DOHH2 (cell line): ENCODE data around the gene KRTAP5-1.
"Not testable (repeated sequence)": the region's sequence is repeated elsewhere in the genome, so short reads cannot be mapped to it uniquely, and the experiment has no call there.

ENCODE experiments used
- H3F3A ChIP-seq: fragments of 200-600 bp; sonication (generic), shearing (Covaris generic); 2 replicates; pipeline ENCODE4 v1.6.0; 2016; ENCODE audit warnings: antibody characterized with exemption, mild to moderate bottlenecking; ENCODE audit not compliant: control insufficient read depth, insufficient read depth
- H3K27ac ChIP-seq: fragments of 200-600 bp; sonication (generic); 2 replicates; pipeline ENCODE4 v1.5.1; 2014; ENCODE audit warnings: low read depth, mild to moderate bottlenecking, low read length, moderate library complexity
- H3K27me3 ChIP-seq: fragments of 200-600 bp; sonication (generic); 2 replicates; pipeline ENCODE4 v1.6.1; 2014; ENCODE audit warnings: mild to moderate bottlenecking, low read length, mixed read lengths; ENCODE audit not compliant: control insufficient read depth
- H3K36me3 ChIP-seq: fragments of 200-600 bp; sonication (generic); 2 replicates; pipeline ENCODE4 v1.6.1; 2014; ENCODE audit warnings: mild to moderate bottlenecking, low read length, moderate library complexity, mixed read lengths; ENCODE audit not compliant: control insufficient read depth
- H3K4me1 ChIP-seq: fragments of 200-600 bp; sonication (generic); 2 replicates; pipeline ENCODE4 v1.6.1; 2014; ENCODE audit warnings: mild to moderate bottlenecking, low read length, mixed read lengths; ENCODE audit not compliant: control insufficient read depth
- H3K4me2 ChIP-seq: fragments of 200-600 bp; sonication (generic); 2 replicates; pipeline ENCODE4 v1.6.0; 2014; ENCODE audit warnings: mild to moderate bottlenecking, low read length, moderate library complexity
- H3K4me3 ChIP-seq: fragments of 200-600 bp; sonication (generic); 2 replicates; pipeline ENCODE4 v1.5.1; 2014; ENCODE audit warnings: mild to moderate bottlenecking, low read length, mixed read lengths
- H3K79me2 ChIP-seq: fragments of 200-600 bp; sonication (generic); 2 replicates; pipeline ENCODE4 v1.6.1; 2014; ENCODE audit warnings: mild to moderate bottlenecking, low read length, mixed read lengths; ENCODE audit not compliant: control insufficient read depth
- H3K9me2 ChIP-seq: fragments of 200-600 bp; sonication (generic); replicated peaks from 2 replicates; pipeline ENCODE4 v1.6.1; 2014; ENCODE audit warnings: mild to moderate bottlenecking, low read length, mixed read lengths; ENCODE audit not compliant: control insufficient read depth
- H3K9me3 ChIP-seq: fragments of 200-600 bp; sonication (generic); 2 replicates; pipeline ENCODE4 v1.6.1; 2014; ENCODE audit warnings: antibody characterized with exemption, low read length, mixed read lengths; ENCODE audit not compliant: control insufficient read depth, insufficient read depth
- H4K20me1 ChIP-seq: fragments of 200-600 bp; sonication (generic); 2 replicates; pipeline ENCODE4 v1.6.0; 2014; ENCODE audit warnings: low read depth, mild to moderate bottlenecking, antibody characterized with exemption, low read length, moderate library complexity; ENCODE audit not compliant: control insufficient read depth, insufficient read depth
- CTCF ChIP-seq: fragments of 200-600 bp; sonication (generic); IDR thresholded peaks from one replicate; pipeline ENCODE4 v1.5.1; 2014; ENCODE audit warnings: antibody characterized with exemption, mild to moderate bottlenecking, low read depth, low read length; ENCODE audit not compliant: poor library complexity, severe bottlenecking
- EZH2phosphoT487 ChIP-seq: fragments of 200-600 bp; sonication (generic); IDR thresholded peaks from 2 replicates; pipeline ENCODE4 v1.6.1; 2017; ENCODE audit warnings: borderline replicate concordance, mild to moderate bottlenecking, antibody characterized with exemption, low read length, moderate library complexity, mixed read lengths

Gene KRTAP5-1

GRCh38 chr11:1619449-1619848 is 34.4 kb upstream of the KRTAP5-1 start:
- TF ChIP-seq CTCF: no peak
- no peak for TF ChIP-seq EZH2phosphoT487
- H3K4me2 ChIP-seq: no peak overlapping the region
- no peak overlapping the region for H3K4me3 ChIP-seq
- no peaks in the 10 kb centered on the region for H3K4me1 ChIP-seq
- no peaks in the 10 kb centered on the region for H3K9me2 ChIP-seq
- H3K27me3 ChIP-seq: no peaks in the 10 kb centered on the region; the same call in 1 of the 2 replicates
- H3K27ac ChIP-seq: no peak overlapping the region
- H3F3A ChIP-seq: no peaks in the 10 kb centered on the region
- no peaks in the 10 kb centered on the region for H4K20me1 ChIP-seq
- H3K9me3 ChIP-seq: no peaks in the 10 kb centered on the region
- no peaks in the 10 kb centered on the region for H3K79me2 ChIP-seq
- H3K36me3 ChIP-seq: no peaks in the 10 kb centered on the region

DNA sequence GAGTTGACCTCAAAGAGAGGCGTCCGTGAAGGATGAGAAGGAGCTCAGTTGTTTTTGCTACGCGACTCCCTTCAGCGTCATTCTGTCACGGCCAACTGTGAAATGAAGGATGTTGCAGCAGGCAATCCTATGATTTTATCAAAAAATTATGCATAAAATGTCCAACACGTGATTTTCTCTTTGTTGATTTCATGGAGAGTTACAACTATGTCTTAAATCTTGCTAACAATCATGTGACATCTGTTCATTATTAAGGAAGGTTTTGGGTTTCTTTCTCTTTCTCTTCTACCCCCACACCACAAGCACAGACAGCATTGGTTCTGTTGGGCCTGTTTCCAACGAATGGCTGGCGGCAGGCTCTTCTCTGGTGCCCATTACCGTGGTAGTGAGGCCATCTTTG is 33.1 kb upstream of the KRTAP5-1 start:
- no peaks in the 10 kb centered on the region; the same call in 1 of the 2 replicates for H3K27me3 ChIP-seq
- H3F3A ChIP-seq: no peaks in the 10 kb centered on the region
- H3K27ac ChIP-seq: no peak overlapping the region
- H3K4me1 ChIP-seq: no peaks in the 10 kb centered on the region
- H3K9me3 ChIP-seq: no peaks in the 10 kb centered on the region
- TF ChIP-seq CTCF (no peak), EZH2phosphoT487 (no peak)
- no peaks in the 10 kb centered on the region for H4K20me1 ChIP-seq
- no peak overlapping the region for H3K4me2 ChIP-seq
- no peaks in the 10 kb centered on the region for H3K36me3 ChIP-seq
- no peaks in the 10 kb centered on the region for H3K9me2 ChIP-seq
- no peak overlapping the region for H3K4me3 ChIP-seq
- no peaks in the 10 kb centered on the region for H3K79me2 ChIP-seq

GRCh38 chr11:1608363-1608762 is 23.3 kb upstream of the KRTAP5-1 start, which contains the start of gene KRTAP5-3:
TSS of gene KRTAP5-3 (minus strand) at chr11:1608463. CDS start at chr11:1608385, 78 bp downstream.
- Histone ChIP-seq H3K9me2 (no peaks in the 10 kb centered on the region), H3F3A (no peaks in the 10 kb centered on the region), H3K36me3 (no peaks in the 10 kb centered on the region), H3K27me3 (no peaks in the 10 kb centered on the region), H3K79me2 (no peaks in the 10 kb centered on the region), H3K27ac (no peak within 1 kb of the TSS), H3K4me3 (no peak within 1 kb of the TSS), H3K4me1 (no peaks in the 10 kb centered on the region), H3K4me2 (no peak within 1 kb of the TSS), H3K9me3 (no peaks in the 10 kb centered on the region), H4K20me1 (no peaks in the 10 kb centered on the region)
- TF ChIP-seq EZH2phosphoT487: no peak
- TF ChIP-seq CTCF: no peak

DNA sequence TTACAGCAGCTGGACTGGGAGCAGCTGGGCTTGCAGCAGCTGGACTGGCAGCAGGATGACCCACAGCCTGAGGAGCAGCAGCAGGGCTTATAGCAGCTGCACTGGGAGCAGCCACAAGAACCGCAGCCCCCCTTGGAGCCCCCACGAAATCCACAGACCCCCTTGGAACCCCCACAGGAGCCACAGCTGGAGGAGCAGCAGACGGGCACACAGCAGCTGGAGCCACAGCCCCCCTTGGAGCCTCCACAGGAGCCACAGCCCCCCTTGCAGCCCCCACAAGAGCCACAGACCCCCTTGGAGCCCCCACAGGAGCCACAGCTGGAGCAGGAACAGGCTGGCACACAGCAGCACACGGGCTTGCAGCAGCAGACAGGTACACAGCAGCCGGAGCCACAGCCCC is 22.8 kb upstream of the KRTAP5-1 start:
- not testable (repeated sequence) for H3K9me2 ChIP-seq, H3K9me3 ChIP-seq, H3F3A ChIP-seq, H4K20me1 ChIP-seq, H3K4me3 ChIP-seq, H3K27ac ChIP-seq, H3K4me2 ChIP-seq, H3K79me2 ChIP-seq, H3K36me3 ChIP-seq, H3K4me1 ChIP-seq, H3K27me3 ChIP-seq

DNA sequence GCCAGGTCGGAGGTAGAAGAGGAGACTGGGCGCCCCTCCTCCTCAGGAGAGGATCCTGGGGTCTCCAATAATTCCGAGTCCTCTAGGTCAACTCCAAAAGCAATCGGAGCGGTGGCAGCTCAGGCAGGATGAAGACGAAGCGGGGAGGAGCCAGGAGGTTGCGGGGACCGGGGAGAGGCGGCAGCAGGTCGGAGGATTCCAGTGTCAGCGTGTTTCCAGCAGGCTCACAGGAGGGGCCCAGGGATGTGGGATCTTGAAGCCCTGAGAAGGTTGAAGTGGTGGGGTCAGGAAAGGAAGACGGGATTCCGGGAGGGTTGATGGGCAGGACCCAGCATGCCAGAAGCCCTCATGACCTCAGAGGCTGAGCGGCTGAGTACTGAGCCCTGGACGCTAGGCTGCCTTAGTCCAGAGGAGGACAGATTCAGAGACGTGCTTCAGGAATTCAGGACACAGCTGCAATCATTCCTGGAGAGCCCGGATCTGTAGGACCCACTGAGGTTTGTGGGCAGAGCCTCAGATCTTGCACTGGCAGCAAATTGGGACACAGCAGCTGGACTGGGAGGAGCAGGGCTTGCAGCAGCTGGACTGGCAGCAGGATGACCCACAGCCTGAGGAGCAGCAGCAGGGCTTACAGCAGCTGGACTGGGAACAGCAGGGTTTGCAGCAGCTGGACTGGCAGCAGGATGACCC is 22.2 kb upstream of the KRTAP5-1 start:
- not testable (repeated sequence) for H3F3A ChIP-seq, H3K4me3 ChIP-seq, H3K9me2 ChIP-seq, H3K27me3 ChIP-seq, H3K9me3 ChIP-seq, H3K27ac ChIP-seq, H3K4me1 ChIP-seq, H4K20me1 ChIP-seq, H3K79me2 ChIP-seq, H3K36me3 ChIP-seq, H3K4me2 ChIP-seq

DNA sequence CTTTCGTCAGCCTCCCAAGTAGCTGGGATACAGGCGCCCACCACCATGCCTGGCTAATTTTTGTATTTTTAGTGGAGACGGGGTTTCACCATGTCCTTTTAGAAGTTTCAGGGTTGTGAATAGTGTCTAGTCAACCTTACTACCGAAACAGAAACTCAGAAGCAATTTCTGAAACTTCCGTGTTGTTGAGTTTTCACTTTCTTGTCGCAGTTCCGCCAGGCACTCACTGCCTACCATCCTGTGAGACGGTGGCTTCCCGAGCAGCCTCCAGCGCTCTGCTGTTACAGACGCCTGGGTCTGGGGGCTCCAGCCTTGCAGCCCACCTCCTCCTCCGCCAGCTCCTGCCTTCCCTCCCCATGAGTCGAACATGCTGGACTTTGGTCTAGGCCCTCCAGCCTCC is 20.8 kb upstream of the KRTAP5-1 start:
- H3K27me3 ChIP-seq, H3K36me3 ChIP-seq, H3F3A ChIP-seq, H3K4me2 ChIP-seq, H3K79me2 ChIP-seq, H3K4me1 ChIP-seq, H3K4me3 ChIP-seq, H3K9me3 ChIP-seq, H4K20me1 ChIP-seq, H3K9me2 ChIP-seq, H3K27ac ChIP-seq: not testable (repeated sequence)
